Trophoblast cell (in vitro differentiated cells and primary cell): ENCODE results near the gene DNMT3L.

Experiments used
- DNase-seq, 2 donors: peaks; one replicate each; pipeline ENCODE4 v3.0.0-alpha.2; 2016
- H2AFZ ChIP-seq: 2 replicates; pipeline ENCODE4 v1.6.1; 2013; ENCODE audit warnings: low read length, moderate library complexity, mild to moderate bottlenecking; ENCODE audit not compliant: insufficient read depth, poor library complexity
- H2AK5ac ChIP-seq: 2 replicates; pipeline ENCODE4 v1.6.1; 2013; ENCODE audit warnings: mild to moderate bottlenecking, low read length
- H2BK120ac ChIP-seq: 2 replicates; pipeline ENCODE4 v1.6.1; 2013; ENCODE audit warnings: low read length, mild to moderate bottlenecking, moderate library complexity; ENCODE audit not compliant: insufficient read depth, poor library complexity
- H2BK12ac ChIP-seq: 2 replicates; pipeline ENCODE4 v1.6.1; 2013; ENCODE audit warnings: mild to moderate bottlenecking, low read length, moderate library complexity
- H2BK5ac ChIP-seq: 2 replicates; pipeline ENCODE4 v1.6.1; 2013; ENCODE audit warnings: low read length, low read depth, moderate library complexity, mild to moderate bottlenecking; ENCODE audit not compliant: poor library complexity
- H3K14ac ChIP-seq: 2 replicates; pipeline ENCODE4 v1.6.1; 2013; ENCODE audit warnings: mild to moderate bottlenecking, low read length
- H3K18ac ChIP-seq: 2 replicates; pipeline ENCODE4 v1.6.1; 2013; ENCODE audit warnings: mild to moderate bottlenecking, low read length
- H3K23ac ChIP-seq: 2 replicates; pipeline ENCODE4 v1.6.1; 2013; ENCODE audit warnings: low read length
- H3K27ac ChIP-seq: 2 replicates; pipeline ENCODE4 v1.5.1; 2013; ENCODE audit warnings: low read depth, mild to moderate bottlenecking, inconsistent platforms, low read length, moderate library complexity
- H3K27me3 ChIP-seq: 2 replicates; pipeline ENCODE4 v1.6.1; 2013; ENCODE audit warnings: inconsistent platforms, mild to moderate bottlenecking, low read length, moderate library complexity; ENCODE audit not compliant: insufficient read depth
- H3K36me3 ChIP-seq, 2 experiments: 1 replicate in 1 of 2; 2 replicates in 1 of 2; pipeline ENCODE4 v1.6.1; 2013; ENCODE audit warnings: low read length in 2 of 2, mild to moderate bottlenecking in 2 of 2, moderate library complexity in 1 of 2; ENCODE audit not compliant: insufficient read depth in 2 of 2, control insufficient read depth in 1 of 2
- H3K4ac ChIP-seq: 2 replicates; pipeline ENCODE4 v1.6.1; 2013; ENCODE audit warnings: low read depth, mild to moderate bottlenecking, low read length, moderate library complexity
- H3K4me1 ChIP-seq, 2 experiments: 1 replicate in 1 of 2; 2 replicates in 1 of 2; pipeline ENCODE4 v1.6.1; 2013; ENCODE audit warnings: low read length in 2 of 2, mild to moderate bottlenecking in 2 of 2, moderate library complexity in 1 of 2; ENCODE audit not compliant: insufficient read depth in 2 of 2, control insufficient read depth in 1 of 2
- H3K4me2 ChIP-seq: 2 replicates; pipeline ENCODE4 v1.6.1; 2013; ENCODE audit warnings: inconsistent platforms, mild to moderate bottlenecking, low read length, moderate library complexity
- H3K4me3 ChIP-seq: 2 replicates; pipeline ENCODE4 v1.5.1; 2013; ENCODE audit warnings: mild to moderate bottlenecking, low read depth, low read length, inconsistent platforms
- H3K79me1 ChIP-seq: one replicate; pipeline ENCODE4 v1.6.1; 2013; ENCODE audit warnings: low read length
- H3K79me2 ChIP-seq: 2 replicates; pipeline ENCODE4 v1.6.1; 2013; ENCODE audit warnings: low read length, mild to moderate bottlenecking; ENCODE audit not compliant: control insufficient read depth, insufficient read depth, poor library complexity
- H3K9ac ChIP-seq: 2 replicates; pipeline ENCODE4 v1.6.1; 2013; ENCODE audit warnings: mild to moderate bottlenecking, low read length
- H3K9me3 ChIP-seq: 2 replicates; pipeline ENCODE4 v1.6.1; 2013; ENCODE audit warnings: low read depth, mild to moderate bottlenecking, control low read depth, inconsistent platforms, low read length; ENCODE audit not compliant: insufficient read depth
- H4K12ac ChIP-seq: 2 replicates; pipeline ENCODE4 v1.6.1; 2013; ENCODE audit warnings: low read depth, mild to moderate bottlenecking, low read length, moderate library complexity
- H4K8ac ChIP-seq: 2 replicates; pipeline ENCODE4 v1.6.1; 2013; ENCODE audit warnings: low read depth, mild to moderate bottlenecking, low read length, moderate library complexity
- H4K91ac ChIP-seq: one replicate; pipeline ENCODE4 v1.6.1; 2013; ENCODE audit warnings: low read depth, mild to moderate bottlenecking, low read length, moderate library complexity
- WGBS: extraction: QIAGEN DNeasy Blood & Tissue Kit; methylation state at CpG from one replicate; pipeline ENCODE4 v1.1.7; 2013; ENCODE audit warnings: missing lambda C conversion rate; ENCODE audit not compliant: insufficient read length, insufficient coverage; ENCODE audit errors: extremely low coverage; 5-methylcytosine and 5-hydroxymethylcytosine counted together

The DNMT3L gene

DNA sequence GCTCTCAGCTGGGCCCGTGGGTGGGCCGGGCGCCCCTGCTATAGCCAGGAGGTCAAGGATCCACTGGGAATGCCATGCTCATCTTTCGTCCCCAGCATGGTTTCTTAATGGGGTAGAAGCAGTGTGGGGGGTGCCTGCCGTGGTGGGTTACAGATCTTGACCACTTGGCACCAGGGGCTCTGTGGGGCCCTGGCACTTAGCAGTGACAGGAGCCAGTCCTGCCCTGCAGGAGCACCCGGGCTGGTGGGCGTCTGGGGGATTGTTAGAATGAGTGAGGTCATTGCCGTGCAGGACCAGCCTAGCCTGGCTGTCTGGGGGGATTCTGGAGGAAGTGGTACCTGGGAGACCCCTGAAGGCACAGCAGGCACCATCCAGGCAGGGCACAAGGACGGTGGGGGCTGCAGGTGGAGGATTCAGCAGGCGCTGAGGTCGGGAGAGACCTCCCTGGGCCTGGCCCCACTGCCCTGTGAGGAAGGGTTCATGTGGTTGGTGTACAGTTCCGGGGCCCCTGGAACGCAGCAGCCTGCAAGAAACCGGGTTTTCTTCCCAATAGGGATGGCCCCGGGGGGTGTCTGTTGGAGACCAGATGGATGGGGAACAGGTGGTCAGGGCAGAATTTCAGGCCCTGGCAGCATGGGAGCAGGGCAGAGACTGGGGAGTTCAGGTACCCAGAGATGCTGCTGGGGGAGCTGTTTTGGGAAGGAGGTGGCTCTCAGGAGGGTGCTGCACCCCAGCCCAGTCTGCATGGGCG, 28.8 kb upstream of the DNMT3L start:
- no peak overlapping the region for H2AK5ac ChIP-seq
- no peak overlapping the region for H3K23ac ChIP-seq
- H3K79me1 ChIP-seq: no peaks in the 10 kb centered on the region
- no peak overlapping the region for H4K8ac ChIP-seq
- no peak overlapping the region for H3K4me3 ChIP-seq
- no peaks in the 10 kb centered on the region for H3K27me3 ChIP-seq
- H3K4me2 ChIP-seq: no peak overlapping the region
- H2BK5ac ChIP-seq: no peak overlapping the region
- H2BK120ac ChIP-seq: no peak overlapping the region
- no peak overlapping the region for H4K91ac ChIP-seq
- no CpG with 5 or more reads among the region's 16 CpGs for WGBS
- H2AFZ ChIP-seq: no peak overlapping the region
- no peak overlapping the region for H3K27ac ChIP-seq
- no peak overlapping the region for H3K14ac ChIP-seq
- no peak overlapping the region for H3K18ac ChIP-seq
- H2BK12ac ChIP-seq: no peak overlapping the region
- no peaks in the 10 kb centered on the region for H3K79me2 ChIP-seq
- no peaks in the 10 kb centered on the region for H3K36me3 ChIP-seq
- peaks cover 0 to 1% of the 10 kb centered on the region in 2 experiments for H3K4me1 ChIP-seq
- H3K4ac ChIP-seq: no peak overlapping the region
- no peaks in the 10 kb centered on the region for H3K9me3 ChIP-seq
- no peak overlapping the region for H4K12ac ChIP-seq
- no peak overlapping the region for H3K9ac ChIP-seq
- no peak for DNase-seq

DNA sequence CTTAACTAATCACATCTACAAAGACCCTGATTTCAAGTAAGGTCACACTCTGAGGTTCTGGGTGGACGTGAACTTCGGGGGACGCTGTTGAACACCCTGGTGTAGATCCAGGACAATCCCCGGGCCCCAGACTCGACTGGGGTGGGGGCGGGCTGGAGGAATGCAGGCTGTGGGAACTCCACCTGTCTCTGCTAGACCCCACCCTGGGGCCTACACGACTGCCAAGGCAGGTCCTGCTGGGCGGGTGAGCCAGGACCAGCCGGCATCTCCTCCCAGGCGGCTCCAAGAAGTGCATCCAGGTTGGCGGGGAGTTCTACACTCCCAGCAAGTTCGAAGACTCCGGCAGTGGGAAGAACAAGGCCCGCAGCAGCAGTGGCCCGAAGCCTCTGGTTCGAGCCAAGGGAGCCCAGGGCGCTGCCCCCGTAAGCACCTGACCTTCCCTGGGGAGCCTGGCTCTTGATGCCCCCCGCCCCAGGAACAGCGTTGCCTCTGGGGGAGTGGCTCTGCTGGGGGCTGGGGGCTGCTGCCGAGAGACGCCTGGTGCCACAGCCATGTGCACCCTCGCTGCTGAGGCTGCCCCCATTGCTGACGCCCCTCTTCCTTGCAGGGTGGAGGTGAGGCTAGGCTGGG, 27.8 kb upstream of the DNMT3L start:
- WGBS: no CpG with 5 or more reads among the region's 24 CpGs
- Histone ChIP-seq H2AFZ (no peak overlapping the region), H3K4ac (no peak overlapping the region), H4K8ac (no peak overlapping the region), H3K36me3 (no peaks in the 10 kb centered on the region), H3K9me3 (no peaks in the 10 kb centered on the region), H3K23ac (no peak overlapping the region), H3K79me2 (no peaks in the 10 kb centered on the region), H3K79me1 (no peaks in the 10 kb centered on the region), H2BK5ac (no peak overlapping the region), H3K18ac (no peak overlapping the region), H3K4me3 (no peak overlapping the region), H3K27ac (no peak overlapping the region), H4K12ac (no peak overlapping the region), H2BK12ac (no peak overlapping the region), H3K4me1 (peaks cover 0 to 4% of the 10 kb centered on the region in 2 experiments), H2BK120ac (no peak overlapping the region), H2AK5ac (no peak overlapping the region), H4K91ac (no peak overlapping the region), H3K9ac (no peak overlapping the region), H3K27me3 (no peaks in the 10 kb centered on the region), H3K4me2 (no peak overlapping the region), H3K14ac (no peak overlapping the region)
- DNase-seq: no peak

DNA sequence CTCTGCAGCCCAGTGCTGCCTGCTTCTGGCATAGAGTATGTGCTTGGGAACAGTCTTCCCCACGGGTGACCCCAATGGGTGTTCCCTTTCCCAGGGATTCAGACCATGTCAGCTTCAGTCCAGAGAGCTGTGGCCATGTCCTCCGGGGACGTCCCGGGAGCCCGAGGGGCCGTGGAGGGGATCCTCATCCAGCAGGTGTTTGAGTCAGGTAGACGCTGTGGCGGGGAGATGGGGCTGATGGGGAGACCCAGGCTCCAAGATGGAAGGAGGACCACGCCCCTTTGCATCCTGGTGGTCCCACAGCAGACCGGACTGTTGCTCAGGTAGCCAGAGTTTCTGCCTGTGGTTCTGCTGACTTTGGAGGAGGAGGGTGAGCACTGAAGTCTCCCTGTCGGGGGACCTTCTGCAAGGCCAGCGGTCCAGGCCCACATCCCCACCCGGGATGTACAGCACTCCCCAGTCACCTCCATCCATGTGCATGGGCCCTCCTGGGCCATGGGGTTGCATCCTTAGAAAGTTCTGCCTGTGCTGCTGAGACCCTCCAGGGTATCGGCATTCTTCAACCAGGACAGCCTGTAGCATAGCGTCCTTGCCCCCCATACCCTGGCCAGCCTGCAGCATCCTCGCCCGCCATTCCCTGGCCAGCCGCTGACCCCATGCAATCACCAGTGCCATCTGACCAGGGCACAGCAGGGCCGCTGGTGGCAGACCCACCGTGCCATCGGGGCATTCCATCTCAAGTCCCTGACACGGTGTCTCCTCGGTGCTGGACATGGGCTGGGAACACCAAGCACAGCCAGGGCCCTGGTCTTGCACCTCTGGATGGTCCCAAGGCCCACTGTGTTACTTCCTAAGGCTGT, 26.8 kb upstream of the DNMT3L start:
- no peak overlapping the region for H3K27ac ChIP-seq
- no CpG with 5 or more reads among the region's 23 CpGs for whole genome bisulfite sequencing
- no peak overlapping the region for H2AFZ ChIP-seq
- H4K8ac ChIP-seq: no peak overlapping the region
- H2BK12ac ChIP-seq: no peak overlapping the region
- no peak overlapping the region for H2AK5ac ChIP-seq
- no peak overlapping the region for H4K12ac ChIP-seq
- no peaks in the 10 kb centered on the region for H3K36me3 ChIP-seq
- no peak overlapping the region for H3K9ac ChIP-seq
- no peaks in the 10 kb centered on the region for H3K79me1 ChIP-seq
- no peaks in the 10 kb centered on the region for H3K27me3 ChIP-seq
- no peak overlapping the region for H3K23ac ChIP-seq
- H3K4me2 ChIP-seq: no peak overlapping the region
- DNase-seq: no peak
- H3K9me3 ChIP-seq: no peaks in the 10 kb centered on the region
- H3K14ac ChIP-seq: no peak overlapping the region
- peaks cover 0 to 4% of the 10 kb centered on the region in 2 experiments for H3K4me1 ChIP-seq
- no peak overlapping the region for H3K4me3 ChIP-seq
- no peak overlapping the region for H2BK5ac ChIP-seq
- H3K18ac ChIP-seq: no peak overlapping the region
- no peak overlapping the region for H3K4ac ChIP-seq
- H3K79me2 ChIP-seq: no peaks in the 10 kb centered on the region
- no peak overlapping the region for H2BK120ac ChIP-seq
- H4K91ac ChIP-seq: no peak overlapping the region

DNA sequence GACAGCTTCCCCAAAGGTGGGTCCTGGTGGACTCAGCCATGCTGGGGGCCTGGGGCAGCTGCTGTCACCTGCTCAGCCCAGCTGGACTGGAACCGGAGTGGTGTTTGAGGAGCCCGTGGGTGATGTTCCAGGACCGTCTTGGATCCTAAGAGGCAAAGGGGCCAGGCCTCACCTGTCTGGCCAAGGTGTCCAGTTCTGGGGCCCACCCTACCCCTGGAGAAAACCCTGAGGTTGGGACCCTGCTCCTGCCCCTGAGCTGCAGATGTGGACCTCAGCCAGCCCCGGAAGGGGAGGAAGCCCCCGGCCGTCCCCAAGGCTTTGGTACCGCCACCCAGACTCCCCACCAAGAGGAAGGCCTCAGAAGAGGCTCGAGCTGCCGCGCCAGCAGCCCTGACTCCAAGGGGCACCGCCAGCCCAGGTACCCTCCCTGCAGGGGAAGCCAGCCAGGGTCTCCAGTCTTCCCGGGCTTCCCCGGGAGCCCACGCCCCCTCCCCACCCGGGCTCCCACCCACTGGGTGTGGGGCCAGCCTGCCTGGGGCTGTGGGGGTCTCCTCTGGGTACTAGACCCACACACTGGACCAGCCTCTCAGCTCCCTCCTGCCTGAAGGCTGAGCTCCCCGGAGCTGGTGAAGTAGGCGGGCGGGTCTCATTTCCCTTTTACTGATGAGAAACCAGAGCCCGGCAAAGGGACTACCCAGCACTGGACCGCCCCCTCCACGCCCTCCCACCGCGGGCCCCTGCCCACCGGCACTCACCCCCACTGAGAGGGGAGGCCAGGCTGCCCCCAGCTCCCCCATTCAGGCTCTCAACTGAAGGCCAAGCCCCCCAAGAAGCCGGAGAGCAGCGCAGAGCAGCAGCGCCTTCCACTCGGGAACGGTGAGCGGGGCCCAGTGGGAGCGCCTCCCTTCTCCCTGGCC, 25.3 kb upstream of the DNMT3L start:
- Histone ChIP-seq H3K36me3 (no peaks in the 10 kb centered on the region), H3K4me2 (no peak overlapping the region), H3K4ac (no peak overlapping the region), H4K91ac (no peak overlapping the region), H2AK5ac (no peak overlapping the region), H3K9ac (no peak overlapping the region), H3K4me3 (no peak overlapping the region), H3K79me1 (no peaks in the 10 kb centered on the region), H2BK5ac (no peak overlapping the region), H3K18ac (no peak overlapping the region), H3K9me3 (no peaks in the 10 kb centered on the region), H3K23ac (no peak overlapping the region), H4K8ac (no peak overlapping the region), H4K12ac (no peak overlapping the region), H3K79me2 (no peaks in the 10 kb centered on the region), H3K27me3 (no peaks in the 10 kb centered on the region), H3K27ac (no peak overlapping the region), H2BK12ac (no peak overlapping the region), H3K4me1 (peaks cover 0 to 4% of the 10 kb centered on the region in 2 experiments), H3K14ac (no peak overlapping the region), H2AFZ (no peak overlapping the region), H2BK120ac (no peak overlapping the region)
- no peak for DNase-seq
- no CpG with 5 or more reads among the region's 31 CpGs for WGBS
